Central memory CD8-positive, alpha-beta T cell (primary cell): ENCODE measurements around the gene CD99.

Experiments used
- ATAC-seq: fragments of 150-1000 bp; cut with Tn5 transposase; replicated peaks from 2 replicates; pipeline ENCODE4 v1.10.0; 2022; ENCODE audit warnings: mild to moderate bottlenecking, moderate FRiP score, moderate number of reproducible peaks; ENCODE audit not compliant: poor library complexity, severe bottlenecking; ENCODE audit errors: extremely low read depth
- DNase-seq, 2 donors: peaks; one replicate each; pipeline ENCODE4 v3.0.0; 2021; ENCODE audit warnings: low spot score in 2 of 2
- H3K27ac Mint-ChIP-seq: one replicate; pipeline ENCODE4 v1.8.0; 2022; ENCODE audit warnings: low read depth, mild to moderate bottlenecking, moderate library complexity, mixed read lengths
- H3K27me3 Mint-ChIP-seq: one replicate; pipeline ENCODE4 v1.8.0; 2022; ENCODE audit warnings: mixed read lengths
- H3K36me3 Mint-ChIP-seq: one replicate; pipeline ENCODE4 v1.8.0; 2022; ENCODE audit warnings: mild to moderate bottlenecking, moderate library complexity, mixed read lengths; ENCODE audit not compliant: insufficient read depth
- H3K4me1 Mint-ChIP-seq: one replicate; pipeline ENCODE4 v1.8.0; 2022; ENCODE audit warnings: mixed read lengths
- H3K4me3 Mint-ChIP-seq: one replicate; pipeline ENCODE4 v1.8.0; 2022; ENCODE audit warnings: mild to moderate bottlenecking, moderate library complexity, mixed read lengths
- H3K9me3 Mint-ChIP-seq: one replicate; pipeline ENCODE4 v1.8.0; 2022; ENCODE audit warnings: mixed read lengths

Gene CD99

DNA sequence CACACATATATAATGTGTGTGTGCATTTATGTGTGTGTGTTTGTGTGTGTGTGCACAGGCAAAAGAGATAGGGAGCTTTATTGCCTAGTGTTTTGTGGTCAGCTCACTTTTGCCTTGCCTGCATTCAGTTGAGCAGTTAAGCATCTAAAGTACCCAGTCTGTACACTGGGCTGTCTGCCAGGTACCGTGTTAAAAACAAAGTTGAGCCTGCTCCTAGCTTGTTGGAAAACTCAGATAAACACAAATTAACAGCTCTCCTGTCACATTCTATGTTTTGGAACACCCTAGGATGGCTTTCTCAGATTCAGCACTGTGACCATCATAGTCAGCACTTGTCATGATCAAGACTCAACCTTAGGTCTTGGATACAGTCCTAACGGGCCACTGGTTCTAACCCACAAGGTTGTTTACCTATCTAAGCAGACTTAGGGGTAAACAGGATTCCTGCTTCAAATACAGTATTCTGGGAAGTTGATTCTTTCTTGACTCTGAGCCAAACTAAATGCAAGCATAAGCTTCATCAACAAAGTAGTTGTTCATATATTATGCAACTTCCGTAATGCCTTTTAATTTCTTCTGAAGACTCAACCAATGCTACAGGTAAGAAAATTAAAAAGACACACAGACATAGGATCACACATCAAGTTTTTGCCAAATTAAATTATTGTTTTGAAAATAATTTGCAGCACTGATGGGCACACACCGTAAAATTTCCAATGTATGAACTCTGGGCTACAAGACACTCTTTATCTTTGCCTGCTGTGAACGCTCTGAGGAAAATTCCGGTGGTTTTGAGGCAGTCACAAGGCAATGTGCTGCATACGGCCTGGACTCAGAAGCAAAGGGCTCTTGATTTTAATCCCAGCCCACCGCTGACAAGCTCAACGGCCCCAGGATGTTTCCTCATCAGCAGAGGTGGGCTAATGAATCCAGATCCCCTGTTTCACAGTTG is 11.3 kb upstream of the CD99 start:
- Mint-ChIP-seq H3K9me3 (no peaks in the 10 kb centered on the region), H3K27me3 (peaks cover 7% of the 10 kb centered on the region), H3K36me3 (peaks cover 4% of the 10 kb centered on the region), H3K27ac (no peak overlapping the region), H3K4me3 (no peak overlapping the region), H3K4me1 (no peaks in the 10 kb centered on the region)
- DNase-seq (no peak), ATAC-seq (no peak)

- no peak for ATAC-seq
- Mint-ChIP-seq H3K36me3 (peaks cover 4% of the 10 kb centered on the region), H3K4me3 (no peak overlapping the region), H3K4me1 (no peaks in the 10 kb centered on the region), H3K9me3 (no peaks in the 10 kb centered on the region), H3K27me3 (peaks cover 7% of the 10 kb centered on the region), H3K27ac (no peak overlapping the region)
- no peak for DNase-seq
Observed at GRCh38 chrX:2680486-2681348, 10.4 kb upstream of the CD99 start.

- Mint-ChIP-seq H3K27me3 (peaks cover 7% of the 10 kb centered on the region), H3K4me3 (no peak overlapping the region), H3K36me3 (peaks cover 6% of the 10 kb centered on the region), H3K4me1 (no peaks in the 10 kb centered on the region), H3K9me3 (no peaks in the 10 kb centered on the region), H3K27ac (no peak overlapping the region)
- no peak for ATAC-seq
- no peak for DNase-seq
Observed at GRCh38 chrX:2682565-2683177, 8.4 kb upstream of the CD99 start.

- H3K9me3 Mint-ChIP-seq = no peaks in the 10 kb centered on the region
- DNase-seq (no peak), ATAC-seq (no peak)
- H3K27ac Mint-ChIP-seq = no peak overlapping the region
- no peaks in the 10 kb centered on the region for H3K4me1 Mint-ChIP-seq
- H3K27me3 Mint-ChIP-seq = no peaks in the 10 kb centered on the region
- peaks cover 6% of the 10 kb centered on the region for H3K36me3 Mint-ChIP-seq
- no peak overlapping the region for H3K4me3 Mint-ChIP-seq
Observed at GRCh38 chrX:2684256-2684655, 6.8 kb upstream of the CD99 start.

DNA sequence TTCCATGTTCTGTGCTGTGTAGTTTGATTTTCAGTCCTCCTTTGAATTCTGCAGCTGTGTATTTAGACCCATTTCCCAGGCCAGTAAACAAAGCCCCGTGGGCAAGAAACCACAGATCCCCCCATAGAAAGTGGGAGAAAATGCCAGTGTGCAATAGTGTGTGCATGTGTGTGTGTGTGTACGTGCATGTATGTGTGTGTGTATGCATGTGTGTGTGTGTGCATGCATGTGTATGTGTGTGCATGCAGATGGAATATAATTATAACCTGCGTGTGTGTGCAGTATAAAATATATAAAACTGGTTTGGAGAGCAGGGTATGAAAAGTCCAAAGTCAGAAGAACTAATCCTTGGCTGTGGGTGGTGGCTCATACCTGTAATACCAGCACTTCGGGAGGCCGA is 5.2 kb upstream of the CD99 start:
- Mint-ChIP-seq H3K9me3 (no peaks in the 10 kb centered on the region), H3K27ac (no peak overlapping the region), H3K4me3 (no peak overlapping the region), H3K4me1 (peaks cover 6% of the 10 kb centered on the region), H3K36me3 (peaks cover 8% of the 10 kb centered on the region), H3K27me3 (no peaks in the 10 kb centered on the region)
- DNase-seq (no peak), ATAC-seq (no peak)

DNA sequence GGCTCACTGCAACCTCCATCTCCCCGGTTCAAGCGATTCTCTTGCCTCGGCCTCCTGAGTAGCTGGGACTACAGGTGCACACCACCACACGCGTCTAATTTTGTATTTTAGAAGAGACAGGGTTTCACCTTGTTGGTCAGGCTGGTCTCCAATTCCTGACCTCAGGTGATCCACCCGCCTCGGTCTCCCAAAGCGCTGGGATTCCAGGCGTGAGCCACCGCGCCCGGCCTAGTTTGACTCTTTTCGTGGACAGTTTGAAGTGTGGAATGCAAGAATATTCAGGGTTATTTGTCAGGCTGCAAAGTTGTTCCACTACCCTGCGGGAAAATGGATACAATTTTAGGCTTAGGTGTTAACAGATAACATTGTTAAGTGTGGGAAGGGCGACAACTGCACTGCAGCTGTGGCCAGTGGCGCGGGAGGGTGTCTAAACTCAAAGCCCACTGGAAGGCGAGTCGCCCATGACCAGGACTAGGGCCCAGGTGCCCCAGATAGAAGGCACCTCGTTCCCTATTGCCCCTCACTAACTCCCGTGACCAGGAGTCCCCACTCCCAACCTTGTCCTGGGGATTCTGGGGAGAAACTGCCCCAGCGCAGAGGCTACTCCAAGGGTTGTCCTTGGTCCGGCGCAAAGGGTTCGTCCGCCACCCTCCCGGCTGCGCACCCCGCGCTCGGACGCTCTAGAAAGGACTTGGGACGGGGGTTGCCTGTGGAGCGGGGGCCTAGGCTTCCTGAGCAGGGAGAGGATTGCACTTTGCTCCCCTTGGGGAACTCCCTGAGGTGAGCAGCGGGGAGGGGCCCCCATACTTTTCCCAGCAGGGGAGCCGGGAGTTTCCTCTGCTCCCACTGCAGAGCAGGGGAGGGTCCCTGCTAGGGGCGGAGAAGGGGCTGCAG is 1.1 kb upstream of the CD99 start:
- no peak for DNase-seq
- no peak for ATAC-seq
- H3K9me3 Mint-ChIP-seq = no peaks in the 10 kb centered on the region
- no peak overlapping the region for H3K27ac Mint-ChIP-seq
- H3K36me3 Mint-ChIP-seq = peaks cover 29% of the 10 kb centered on the region
- peak overlapping the region; percentile 97 for H3K4me3 Mint-ChIP-seq
- H3K4me1 Mint-ChIP-seq = peaks cover 37% of the 10 kb centered on the region
- H3K27me3 Mint-ChIP-seq = no peaks in the 10 kb centered on the region

GRCh38 chrX:2691543-2692220 is 587 bp downstream of the CD99 start:
- Mint-ChIP-seq H3K36me3 (peaks cover 41% of the 10 kb centered on the region), H3K27ac (peak overlapping the region; percentile 90)

GRCh38 chrX:2692221-2693112 is 1.4 kb downstream of the CD99 start:
- H3K27ac Mint-ChIP-seq = peak overlapping the region; percentile 90

More at GRCh38 chrX:2691543-2692220, 587 bp downstream of the CD99 start:
- no peak for DNase-seq
- H3K27me3 Mint-ChIP-seq = no peaks in the 10 kb centered on the region
- H3K4me3 Mint-ChIP-seq = peak overlapping the region; percentile 97
- no peak for ATAC-seq
- peaks cover 54% of the 10 kb centered on the region for H3K4me1 Mint-ChIP-seq
- no peaks in the 10 kb centered on the region for H3K9me3 Mint-ChIP-seq

DNA sequence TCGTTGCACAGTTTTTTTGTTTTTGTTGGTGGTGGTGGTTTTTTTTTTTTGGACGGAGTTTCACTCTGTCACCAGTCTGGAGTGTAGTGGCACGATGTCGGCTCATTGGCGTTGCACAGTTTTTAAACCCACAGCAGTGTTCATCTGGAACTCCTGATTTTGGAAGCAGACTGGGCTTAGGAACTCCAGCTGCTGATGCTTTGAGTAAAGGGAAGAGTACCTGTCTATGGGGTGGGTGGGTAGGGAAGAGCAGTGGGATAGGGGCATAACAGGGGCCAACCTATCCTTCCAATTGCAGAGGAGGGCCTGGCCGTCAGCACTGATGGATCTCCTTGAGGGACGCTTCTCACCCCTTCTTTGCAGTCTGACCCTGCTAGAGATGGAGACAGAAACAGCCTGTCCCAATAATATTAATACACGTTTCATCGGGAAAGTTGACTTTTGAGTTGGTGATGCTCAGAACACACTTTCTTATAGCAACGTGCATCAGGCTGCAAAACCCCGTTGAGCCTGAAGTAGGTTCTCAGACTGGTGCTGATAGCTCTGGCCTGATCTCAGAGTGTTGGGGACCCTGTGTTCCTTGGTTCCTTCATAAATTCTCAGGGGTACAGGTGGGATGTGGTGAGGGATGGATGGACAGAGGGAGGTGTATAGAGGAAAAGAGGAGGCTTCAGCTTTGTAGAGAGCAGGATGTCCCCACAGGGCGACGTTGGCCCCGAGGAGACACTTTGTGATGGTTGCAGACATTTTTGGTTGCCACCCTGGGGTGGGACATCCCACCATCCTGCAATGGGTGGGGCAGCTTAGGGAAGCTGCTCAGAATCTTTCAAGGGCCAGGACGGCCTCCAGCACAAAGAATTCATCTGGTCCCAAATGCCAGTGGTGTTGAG is 2.3 kb downstream of the CD99 start:
- Mint-ChIP-seq H3K4me3 (peak overlapping the region; percentile 97), H3K36me3 (peaks cover 50% of the 10 kb centered on the region), H3K27me3 (no peaks in the 10 kb centered on the region), H3K27ac (peak overlapping the region; percentile 90), H3K9me3 (no peaks in the 10 kb centered on the region), H3K4me1 (peaks cover 71% of the 10 kb centered on the region)
- ATAC-seq (peak; percentile 5), DNase-seq (no peak)

More at GRCh38 chrX:2692221-2693112, 1.4 kb downstream of the CD99 start:
- H3K4me3 Mint-ChIP-seq = peak overlapping the region; percentile 97
- H3K4me1 Mint-ChIP-seq = peaks cover 62% of the 10 kb centered on the region
- no peak for DNase-seq
- no peaks in the 10 kb centered on the region for H3K9me3 Mint-ChIP-seq
- H3K27me3 Mint-ChIP-seq = no peaks in the 10 kb centered on the region
- H3K36me3 Mint-ChIP-seq = peaks cover 44% of the 10 kb centered on the region
- ATAC-seq = no peak

GRCh38 chrX:2694914-2695267 is 3.8 kb downstream of the CD99 start:
- H3K9me3 Mint-ChIP-seq = no peaks in the 10 kb centered on the region
- peaks cover 86% of the 10 kb centered on the region for H3K4me1 Mint-ChIP-seq
- no peak for ATAC-seq
- peak overlapping the region; percentile 90 for H3K27ac Mint-ChIP-seq
- peaks cover 62% of the 10 kb centered on the region for H3K36me3 Mint-ChIP-seq
- H3K27me3 Mint-ChIP-seq = no peaks in the 10 kb centered on the region
- DNase-seq = no peak
- peak overlapping the region; percentile 97 for H3K4me3 Mint-ChIP-seq
